NCI-H2029 (cell line): ENCODE data around the gene PTH1R.

ENCODE experiments used
- DNase-seq: peaks from one replicate; lab custom pipeline; 2025; lab: John Stamatoyannopoulos, UW

The PTH1R gene

DNA sequence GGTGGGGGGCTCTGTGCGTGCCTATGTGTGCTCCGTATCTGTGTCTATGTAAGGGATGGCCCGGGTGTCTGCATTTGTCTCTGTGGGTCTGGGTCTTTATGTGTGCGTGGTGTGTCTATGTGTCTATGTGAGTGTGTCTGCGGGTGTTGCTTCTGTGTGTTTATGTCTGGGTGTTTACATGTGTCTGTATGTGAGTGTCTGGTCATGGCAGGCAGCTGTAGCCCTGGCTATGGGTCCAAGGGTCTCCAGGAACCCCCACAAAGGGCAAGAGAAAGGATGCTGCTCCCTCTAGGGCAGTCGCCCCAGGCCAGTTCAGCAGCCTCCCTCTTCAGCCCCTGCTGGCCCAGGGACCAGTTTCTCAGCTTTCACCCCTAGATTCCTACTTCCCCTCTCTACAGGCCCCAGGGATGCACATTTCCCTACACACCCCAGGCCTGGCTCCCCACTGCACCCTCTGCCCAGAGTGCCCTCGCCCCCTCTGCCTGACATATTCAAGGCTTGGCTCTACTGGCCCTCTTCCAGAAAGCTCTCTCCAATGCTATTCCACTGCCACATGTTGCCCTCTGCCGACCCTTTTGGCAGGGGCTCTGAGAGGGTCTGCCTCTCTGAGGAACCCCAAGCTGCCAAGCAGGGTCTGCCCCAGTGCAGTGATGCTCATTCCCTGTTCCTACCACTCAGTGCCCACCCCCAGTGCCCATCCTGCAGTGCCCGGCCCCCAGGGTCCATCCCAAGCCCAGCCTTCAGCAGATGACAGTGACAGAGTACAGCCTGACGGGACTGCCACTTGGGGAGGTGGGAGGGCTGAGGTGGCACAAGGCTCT lies 13.2 kb upstream of the PTH1R start:
- DNase-seq: no peak

DNA sequence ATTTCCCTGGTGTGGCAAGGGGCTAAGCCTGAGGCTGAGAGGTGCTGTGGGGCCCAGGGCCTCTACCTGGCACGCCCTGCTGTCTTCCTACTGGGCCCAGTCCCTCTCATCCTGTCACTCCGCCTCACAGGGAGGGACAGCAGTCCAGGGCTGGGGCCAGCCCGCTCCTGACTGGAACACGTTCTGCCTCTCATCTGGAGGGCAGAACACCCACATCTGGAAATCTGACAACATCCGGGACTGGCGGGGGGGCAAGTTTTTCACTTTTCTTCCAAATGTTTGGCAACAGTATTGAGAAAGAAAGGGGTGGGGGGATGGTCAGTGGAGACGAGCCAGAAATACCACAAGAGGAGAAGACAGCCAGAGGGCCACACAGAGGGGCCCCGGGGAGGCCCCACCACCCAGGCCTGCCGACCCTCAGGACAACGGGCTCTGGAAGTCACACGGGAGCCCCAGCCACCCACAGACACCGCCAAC lies 12.5 kb upstream of the PTH1R start:
- DNase-seq: no peak

DNA sequence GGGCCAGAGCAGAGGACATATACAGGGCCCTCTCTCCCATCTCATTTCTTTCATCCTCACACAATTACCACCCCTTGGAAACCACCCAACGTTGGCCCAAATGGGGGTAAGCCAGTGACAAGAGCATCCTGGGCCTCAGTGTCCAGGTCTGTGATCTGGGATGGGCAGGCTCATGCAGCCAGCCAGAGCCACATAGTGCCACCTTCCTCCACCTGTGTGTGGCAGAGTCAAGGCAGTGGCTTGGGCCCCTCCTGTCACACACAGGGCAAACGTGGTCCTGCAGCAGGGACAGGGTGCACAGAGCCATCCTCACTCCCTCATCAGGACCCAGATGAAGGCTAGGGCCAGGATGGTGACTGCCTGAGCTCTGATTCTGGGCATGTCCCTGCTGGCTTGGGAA lies 12.0 kb upstream of the PTH1R start:
- no peak for DNase-seq

DNA sequence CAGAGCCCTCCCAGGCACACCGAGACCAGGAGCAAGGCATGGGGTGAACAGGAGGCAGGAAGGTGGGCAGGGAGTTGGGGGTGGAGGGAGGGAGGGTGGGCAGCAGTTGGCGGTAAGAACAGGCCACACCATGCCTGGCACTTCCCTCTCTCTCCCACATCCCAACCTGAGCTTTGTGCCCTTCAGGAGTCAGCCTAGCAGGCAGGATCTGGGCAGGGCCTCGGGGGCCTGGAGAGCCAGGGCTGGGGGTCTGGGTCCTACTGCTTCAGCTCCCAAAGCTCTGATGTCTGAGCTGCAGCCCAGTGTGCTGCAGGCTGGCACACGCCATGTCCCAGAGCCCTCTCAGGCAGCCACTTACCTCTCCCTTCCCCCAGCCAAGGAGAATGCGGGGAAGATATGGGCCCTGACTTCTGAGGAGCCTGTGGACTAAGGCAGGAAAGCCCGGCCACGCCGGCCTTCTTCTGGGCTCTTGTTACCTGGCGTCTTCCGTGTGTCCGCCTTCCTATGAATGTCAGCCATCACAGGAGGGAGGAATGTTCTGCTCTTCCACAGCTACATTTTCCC lies 11.4 kb upstream of the PTH1R start:
- DNase-seq: no peak

DNA sequence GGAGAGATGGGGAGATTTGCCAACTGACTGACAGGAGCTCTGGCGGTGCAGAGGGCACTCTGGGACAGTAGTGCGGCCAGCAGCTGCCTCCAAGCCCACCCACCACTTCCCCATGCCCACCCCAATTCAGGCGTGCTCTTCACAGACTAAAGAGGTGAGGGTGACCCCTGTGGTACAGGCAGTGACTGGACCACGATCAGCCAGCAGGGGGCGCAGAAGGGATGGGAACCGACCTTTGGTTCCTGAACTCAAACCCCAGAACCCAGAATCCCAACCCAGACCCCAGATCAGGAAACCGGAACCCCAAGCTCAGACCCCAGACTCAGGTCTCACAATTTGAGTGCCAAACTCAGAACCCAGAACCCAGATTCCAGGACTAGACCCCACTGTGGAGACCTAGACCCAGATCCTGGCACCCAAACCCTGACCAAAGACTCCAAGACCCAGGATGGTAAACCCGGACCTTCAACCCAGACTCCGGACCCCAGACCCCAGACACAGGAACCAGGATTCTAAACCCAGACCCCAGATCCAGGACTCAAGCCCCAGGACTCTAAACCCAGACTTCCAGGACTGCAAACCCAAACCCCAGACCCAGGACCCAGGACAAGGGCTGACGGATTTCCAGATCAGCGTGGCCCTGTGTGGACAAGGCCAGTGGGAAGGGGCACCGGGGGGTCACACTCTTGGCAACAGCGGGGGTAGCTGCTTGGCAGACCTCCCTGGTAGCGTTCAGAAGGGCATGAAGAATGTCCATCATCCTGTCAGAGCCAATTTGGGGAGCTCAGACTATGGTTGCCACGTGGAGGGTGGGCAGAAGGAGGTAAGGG lies 10.6 kb upstream of the PTH1R start:
- DNase-seq: peak; percentile 62

DNA sequence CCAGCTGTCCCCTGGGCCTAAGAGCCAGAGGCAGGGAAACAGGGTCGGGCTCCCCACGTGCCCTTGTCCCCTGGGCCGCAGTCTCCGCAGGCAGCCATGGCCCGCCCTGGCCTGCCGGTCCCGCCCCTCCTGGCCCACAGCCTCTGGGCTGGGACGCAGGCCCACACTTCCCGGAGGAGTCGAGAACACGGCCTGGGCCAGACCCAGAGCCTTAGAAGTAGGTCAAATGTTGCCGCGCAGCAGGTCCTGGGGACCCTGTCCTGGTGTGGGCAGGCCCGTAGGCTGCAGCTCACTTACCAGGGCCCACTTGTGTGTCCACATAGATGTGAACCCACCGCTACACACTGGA lies 10.0 kb upstream of the PTH1R start:
- no peak for DNase-seq

DNA sequence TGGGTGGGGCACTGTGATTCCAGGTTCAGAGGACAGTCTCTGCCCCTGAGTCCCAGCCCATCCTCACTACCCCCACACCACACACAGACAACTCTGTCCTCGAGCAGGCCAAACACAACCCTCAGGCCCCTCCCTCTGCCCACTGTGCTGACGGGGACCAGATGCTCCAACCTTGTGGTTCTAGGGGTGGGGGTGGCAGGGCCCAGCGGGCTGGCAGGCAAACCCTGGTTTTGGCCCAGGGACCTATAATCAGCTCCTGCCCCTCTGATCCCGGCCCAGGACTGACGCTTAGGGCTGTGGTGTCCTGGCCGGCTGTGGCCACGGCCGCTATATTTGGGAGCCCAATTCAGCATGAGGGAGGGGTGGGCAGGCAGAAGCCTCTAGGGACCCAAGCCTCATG lies 9.2 kb upstream of the PTH1R start:
- DNase-seq: no peak

DNA sequence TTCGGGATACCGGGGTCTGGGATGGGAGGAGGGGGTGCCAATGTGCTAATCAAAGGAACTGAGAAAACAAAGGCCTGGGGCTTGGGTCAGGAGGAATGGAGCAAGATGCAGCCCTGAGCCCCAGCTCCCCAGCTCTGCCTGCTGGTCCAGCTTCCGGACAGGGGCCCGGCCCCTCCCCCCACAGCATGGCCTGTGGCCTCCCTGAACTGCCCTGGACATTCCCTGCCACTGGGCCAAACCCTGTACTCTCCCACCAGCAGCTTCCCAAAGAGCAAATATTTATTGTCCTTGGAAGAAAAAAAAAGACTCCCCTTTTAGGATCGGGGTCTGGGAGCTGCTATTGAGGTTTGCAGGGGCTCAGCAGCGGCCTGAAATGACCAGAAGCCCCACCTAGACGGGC lies 8.6 kb upstream of the PTH1R start:
- no peak for DNase-seq

DNA sequence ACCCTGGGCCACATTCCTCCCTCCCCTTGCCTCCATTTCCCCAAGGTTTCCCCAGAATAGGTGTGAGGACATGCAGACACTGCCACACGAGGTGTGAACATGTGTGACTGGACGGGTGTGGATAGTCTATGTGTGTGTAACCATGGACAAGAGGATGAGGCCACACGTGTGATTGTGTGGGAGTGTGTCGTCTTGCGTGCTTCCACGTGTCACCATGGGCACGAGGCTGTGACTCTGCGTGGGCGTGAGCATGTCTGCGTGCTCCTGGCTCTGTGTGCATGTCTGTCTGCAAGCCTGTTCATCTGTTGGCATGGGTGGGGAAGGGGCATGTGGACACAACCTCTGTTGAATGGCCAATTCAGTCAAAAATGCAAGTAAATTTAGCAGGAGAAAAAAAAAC lies 8.1 kb upstream of the PTH1R start:
- no peak for DNase-seq

DNA sequence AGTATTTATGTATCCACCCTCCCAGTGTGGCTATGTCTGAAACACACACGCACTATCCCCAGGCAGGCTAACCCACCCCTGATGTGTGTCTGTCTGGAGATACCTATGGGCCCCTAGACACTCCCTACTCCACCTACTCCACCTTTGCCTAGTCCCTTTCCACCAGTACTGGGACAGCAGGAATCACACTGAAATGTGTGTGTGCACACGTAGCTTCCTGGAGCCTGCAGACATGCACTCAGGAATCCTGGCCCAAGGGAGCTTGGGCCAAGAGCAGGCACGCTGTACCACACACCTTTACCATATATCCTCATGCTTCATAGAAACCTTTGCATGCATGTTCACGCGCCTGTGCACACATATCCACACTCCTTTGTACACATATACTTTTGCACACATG lies 6.9 kb upstream of the PTH1R start:
- no peak for DNase-seq

DNA sequence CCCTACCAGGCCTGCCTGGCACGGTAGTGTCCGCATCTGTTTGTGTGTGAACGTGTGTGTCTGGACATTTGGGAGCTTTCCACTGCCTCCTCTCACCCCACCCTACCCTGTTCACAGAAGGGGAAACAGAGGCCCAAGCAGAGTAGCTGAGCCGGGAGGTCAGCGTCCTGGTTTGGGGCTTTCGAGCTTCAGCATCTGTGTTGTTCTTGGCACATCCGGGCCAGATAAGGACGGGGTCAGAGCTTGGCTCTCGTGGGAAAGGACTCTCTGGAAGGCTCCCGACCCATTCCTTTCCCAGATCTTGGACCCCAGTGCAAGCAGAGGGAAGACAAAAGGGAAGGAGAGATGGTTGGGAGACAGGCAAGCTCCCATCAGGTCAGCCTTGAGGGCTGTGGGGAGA lies 6.3 kb upstream of the PTH1R start:
- no peak for DNase-seq

DNA sequence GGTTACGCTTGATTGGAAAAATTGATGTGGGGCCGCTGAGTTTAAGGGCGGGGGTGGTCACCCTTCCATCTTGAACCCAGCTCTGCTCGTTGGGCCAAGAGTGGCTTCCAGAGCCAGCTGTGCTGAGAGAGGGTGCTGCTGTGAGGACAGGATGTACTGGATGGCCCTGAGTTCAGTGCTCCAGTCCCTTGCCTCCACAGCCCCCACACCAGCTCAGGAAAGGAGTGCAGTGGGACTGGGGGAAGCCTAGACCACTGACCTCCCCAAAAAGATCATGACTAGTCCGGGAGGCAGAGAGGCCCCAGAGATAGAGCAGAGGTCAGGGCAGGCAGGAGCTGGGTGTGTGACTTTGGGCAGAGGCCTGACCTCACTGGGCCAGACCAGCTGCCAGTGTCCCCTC lies 4.0 kb upstream of the PTH1R start:
- no peak for DNase-seq

DNA sequence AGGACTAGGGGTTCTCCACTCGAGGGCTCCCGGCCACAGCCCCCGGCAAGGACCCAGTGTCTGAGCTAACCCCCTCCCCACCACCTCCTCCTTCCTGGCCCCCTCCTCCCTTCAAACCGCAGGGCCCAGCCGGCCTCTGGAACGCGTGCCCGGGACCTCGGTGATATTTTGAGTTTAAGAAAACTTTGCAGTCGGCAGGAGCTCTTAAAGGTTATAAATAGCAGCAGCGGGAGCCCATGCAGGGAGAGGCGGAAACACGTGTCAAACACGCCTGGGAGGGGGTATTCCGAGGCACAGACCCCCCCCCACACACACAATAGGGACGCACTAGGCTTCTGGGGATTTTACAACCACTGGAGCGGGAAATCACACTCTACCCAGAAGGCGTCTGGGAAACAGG lies 3.1 kb upstream of the PTH1R start:
- DNase-seq: no peak

DNA sequence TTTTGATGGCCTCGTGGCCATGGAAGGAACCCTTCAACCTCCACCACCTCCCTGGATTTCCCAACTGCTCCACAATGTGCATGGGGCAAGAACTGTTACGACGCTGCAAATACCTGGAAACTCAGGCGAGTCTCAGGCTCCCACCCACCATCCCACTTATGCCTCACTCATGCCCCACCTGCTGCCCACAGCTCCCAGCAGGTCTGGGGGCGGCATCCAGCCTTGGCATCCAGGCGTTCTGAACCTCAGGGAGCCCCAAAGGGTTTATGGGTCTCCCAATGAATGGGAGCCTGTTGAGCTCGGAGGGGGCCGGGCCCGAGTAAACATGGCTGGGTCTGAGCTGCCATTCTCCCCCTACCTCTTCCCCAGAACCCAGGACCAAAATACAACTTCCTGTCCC lies 2.0 kb upstream of the PTH1R start:
- DNase-seq: no peak

DNA sequence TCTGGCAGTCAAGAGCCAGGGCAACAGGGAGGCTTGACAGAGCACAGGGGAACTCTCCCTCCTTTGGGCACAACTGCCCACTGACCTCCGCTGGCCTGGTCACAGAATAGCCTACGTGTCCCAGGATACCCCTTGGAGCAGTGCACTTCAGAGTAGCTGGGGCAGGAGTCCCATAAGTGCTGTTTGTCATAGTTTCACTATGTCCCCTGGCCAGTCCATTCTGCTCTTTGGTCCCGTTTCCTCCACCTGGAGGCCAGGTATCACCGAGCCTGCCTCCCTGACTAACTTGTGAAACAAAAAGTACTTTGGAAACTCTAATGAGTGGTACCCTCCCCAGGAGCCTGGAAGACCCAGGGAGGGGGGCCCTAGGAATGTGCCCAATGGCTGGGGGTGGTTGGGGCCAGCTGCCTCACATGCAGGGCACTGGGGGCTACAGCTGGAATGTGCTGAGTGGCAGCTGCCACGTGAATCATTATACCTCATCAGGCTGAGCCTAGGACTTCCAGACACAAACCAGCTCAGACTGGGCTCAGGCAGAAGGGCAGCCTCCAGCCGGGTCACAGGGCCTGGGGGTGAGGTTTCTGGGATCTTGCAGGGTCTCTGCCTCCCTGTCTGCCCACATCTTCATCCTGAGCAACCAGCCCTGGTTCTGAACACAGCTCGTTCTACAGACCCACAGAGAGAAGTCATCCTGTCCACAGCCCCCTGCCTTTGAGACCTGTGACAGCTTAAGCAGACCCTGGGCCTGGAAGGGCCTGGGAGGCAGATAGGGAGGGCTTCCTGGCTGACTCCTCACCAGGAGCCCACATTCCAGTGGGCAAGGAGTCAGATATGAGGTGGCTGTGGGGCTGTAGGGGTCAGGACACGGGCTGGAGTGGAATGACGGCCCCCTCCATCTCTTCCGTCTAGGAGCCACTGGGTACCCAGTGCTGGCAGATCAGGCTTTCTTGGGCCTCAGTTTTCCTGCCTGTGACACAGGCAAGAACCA lies 914 bp upstream of the PTH1R start:
- DNase-seq: no peak

DNA sequence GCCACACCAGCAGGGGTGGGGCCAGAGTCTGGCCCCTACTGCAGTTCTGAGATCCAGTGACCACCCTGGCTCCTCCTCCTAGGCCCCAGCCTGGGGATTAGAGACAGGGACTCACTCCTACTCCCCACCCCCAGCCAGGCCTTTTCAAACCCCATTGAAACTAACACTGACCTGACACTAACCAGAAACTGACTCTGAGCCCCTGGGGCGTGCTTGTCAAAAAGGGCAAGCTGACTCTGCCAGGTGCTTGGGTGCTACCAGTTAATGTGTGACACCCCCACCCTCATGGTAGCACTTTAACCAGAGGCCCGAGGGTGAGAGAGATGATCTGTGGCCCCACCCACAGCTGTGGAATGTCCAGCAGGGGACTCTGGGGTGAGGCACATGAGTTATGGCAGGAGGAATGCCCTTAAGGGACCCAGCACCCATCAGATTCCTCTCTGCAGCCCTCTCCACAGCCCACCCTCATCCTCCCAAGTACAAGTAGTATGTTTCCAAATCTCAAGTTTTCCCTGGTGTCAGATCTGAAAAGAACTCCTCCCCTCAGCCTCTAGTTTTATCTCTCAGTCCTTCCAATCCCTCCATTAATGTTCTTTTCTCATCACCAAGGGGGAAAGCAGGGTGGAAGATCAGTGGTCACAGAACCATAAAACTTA lies 1.4 kb downstream of the PTH1R start:
- DNase-seq: no peak

DNA sequence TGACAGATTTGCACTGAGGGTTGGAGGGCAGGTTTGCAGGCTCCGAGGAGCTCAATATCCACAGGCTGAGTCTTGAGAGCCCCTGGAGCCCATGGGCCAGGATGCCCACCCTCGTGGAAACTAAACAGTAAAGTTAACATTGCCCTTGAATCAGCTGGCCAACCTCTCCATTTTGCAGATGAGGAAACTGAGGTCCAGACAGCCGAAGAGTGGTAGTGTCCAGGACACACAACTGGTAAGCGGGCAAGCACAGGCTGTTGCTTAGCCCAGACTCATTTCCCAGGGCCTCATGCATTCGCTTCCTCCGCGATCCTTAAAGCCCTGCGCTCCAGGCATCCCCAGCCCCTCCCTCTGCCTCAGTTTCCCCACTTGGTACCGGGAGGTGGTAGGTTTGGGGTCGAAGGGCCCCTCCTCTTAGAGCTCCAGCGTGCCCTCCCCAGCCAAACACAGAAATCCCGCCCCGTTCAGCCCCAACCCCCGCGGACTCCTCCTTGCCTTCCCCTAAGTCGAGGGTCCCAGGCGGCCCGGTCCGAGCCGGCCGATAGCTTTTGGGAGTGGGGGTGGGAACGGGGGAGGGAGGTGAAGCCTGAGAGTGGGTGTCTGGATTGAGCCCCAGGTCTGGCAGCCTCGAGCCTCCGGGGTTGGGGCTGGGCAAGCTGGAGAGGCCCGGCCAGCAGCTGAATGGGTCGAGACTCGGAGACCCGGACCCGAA lies 3.5 kb downstream of the PTH1R start:
- DNase-seq: no peak

DNA sequence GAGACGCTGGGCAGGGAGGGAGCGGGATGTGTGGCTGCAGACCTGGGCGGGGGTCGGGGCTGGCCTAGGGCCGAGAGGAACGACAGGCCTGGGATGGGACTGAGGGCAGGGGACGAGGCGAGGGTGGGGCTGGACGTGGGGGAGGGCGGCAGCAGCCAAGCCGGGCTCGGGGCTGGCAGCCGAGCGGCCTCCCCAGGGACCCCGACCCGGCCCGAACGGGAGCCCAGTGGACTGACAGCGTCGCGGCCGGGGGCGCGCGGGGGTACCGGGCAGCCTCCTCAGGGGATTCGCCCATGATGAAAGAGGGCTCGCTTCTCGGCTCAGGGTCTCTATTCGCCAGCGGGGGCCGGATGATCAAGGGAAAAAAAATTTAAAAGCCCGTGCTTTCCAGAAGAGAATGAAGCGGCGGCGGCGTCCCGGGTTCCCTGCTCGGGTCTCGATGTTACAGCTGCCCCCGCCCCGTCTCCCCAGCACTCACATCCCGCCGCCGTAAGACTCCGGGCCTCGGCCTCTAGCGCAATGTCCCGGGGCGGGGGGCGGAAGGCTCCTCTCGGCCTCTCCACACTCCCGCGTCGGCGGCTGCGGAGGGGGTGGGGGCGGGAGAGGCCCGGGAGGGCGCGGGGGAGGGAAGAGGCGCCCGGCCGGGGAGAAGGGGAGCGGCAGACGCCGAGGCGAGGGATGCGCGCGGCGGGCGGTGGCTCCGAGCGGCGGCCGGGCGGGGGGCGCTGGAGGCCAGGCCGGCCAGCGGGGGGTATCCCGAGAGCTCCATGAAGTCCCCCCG lies 4.3 kb downstream of the PTH1R start:
- DNase-seq: no peak

DNA sequence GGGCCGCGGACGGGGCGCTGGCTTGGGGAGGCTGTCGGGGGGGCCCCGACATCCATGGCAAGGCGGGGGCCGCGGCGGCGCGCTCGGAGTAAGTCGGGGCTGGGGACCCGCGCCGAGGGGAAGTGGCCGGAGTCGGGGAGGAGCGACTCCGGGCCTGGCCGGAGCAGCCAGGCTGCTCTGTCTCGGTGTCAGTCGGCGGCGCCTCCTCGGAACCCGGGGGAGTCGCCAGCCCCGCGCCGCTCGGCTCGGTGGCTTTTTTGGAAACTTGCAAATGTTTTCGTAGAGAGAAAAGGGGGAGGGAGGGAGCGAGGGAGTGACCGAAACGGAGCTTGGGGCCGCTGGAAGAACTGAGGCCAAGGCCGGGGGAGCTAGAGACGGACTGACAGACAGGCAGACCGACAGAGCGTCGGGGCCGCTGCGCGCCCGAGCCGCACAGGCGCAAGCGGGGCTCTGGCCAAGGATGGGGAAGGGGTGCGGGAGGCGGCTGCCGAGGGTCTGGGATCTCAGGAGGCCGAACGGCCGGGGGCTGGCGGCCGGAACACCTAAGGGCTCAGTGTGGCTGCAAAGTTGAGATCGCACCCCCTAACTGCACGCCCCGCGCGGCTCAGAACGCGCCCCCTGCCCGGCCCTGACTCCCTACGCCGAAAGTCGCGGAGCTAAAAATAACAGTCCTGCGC lies 5.0 kb downstream of the PTH1R start:
- no peak for DNase-seq
